T-helper 1 cell treated with Interleukin-12 subunit alpha and Interleukin-12 subunit beta and Interleukin-4 antibody, amounts not matched to agents 30 μg/mL and 1 μg/mL, for 36 hours (primary cell): ENCODE measurements around the gene RALGPS1.
A peak's percentile ranks its signal among the peaks of the same experiment; 100 is the strongest.

ENCODE experiments used
- H3K27ac Mint-ChIP-seq: one replicate; pipeline ENCODE4 v1.8.0; 2021; ENCODE audit warnings: mild to moderate bottlenecking, mixed read lengths
- H3K27me3 Mint-ChIP-seq: one replicate; pipeline ENCODE4 v1.8.0; 2021; ENCODE audit warnings: low read depth, mixed read lengths
- H3K36me3 Mint-ChIP-seq: one replicate; pipeline ENCODE4 v1.8.0; 2021; ENCODE audit warnings: low read depth, mixed read lengths
- H3K4me1 Mint-ChIP-seq: one replicate; pipeline ENCODE4 v1.8.0; 2021; ENCODE audit warnings: low read depth, mixed read lengths
- H3K4me3 Mint-ChIP-seq: one replicate; pipeline ENCODE4 v1.8.0; 2021; ENCODE audit warnings: mild to moderate bottlenecking, moderate library complexity, mixed read lengths
- H3K9me3 Mint-ChIP-seq: one replicate; pipeline ENCODE4 v1.8.0; 2021; ENCODE audit warnings: mixed read lengths

The RALGPS1 gene

DNA sequence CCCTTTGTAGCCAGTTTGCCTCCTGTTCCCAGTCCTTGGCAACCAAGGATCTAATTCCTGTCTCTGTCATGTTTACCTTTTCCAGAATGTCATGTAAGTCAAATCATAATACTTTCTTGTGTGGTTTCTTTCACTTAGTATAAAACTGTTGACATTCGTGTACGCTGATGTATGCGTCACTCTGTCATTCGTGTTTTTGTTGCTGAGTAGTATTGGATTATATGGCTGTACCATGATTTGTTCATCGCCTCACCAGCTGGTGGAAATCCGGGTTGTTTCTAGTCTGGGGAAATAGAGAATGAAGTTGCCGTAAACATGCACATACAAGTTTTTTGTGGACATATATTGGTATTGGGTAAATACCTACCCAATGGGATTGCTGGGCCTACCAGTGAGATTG, 110.5 kb downstream of the RALGPS1 start:
- Mint-ChIP-seq H3K36me3 (peaks cover 3% of the 10 kb centered on the region), H3K4me1 (peaks cover 4% of the 10 kb centered on the region), H3K4me3 (no peak overlapping the region), H3K27ac (no peak overlapping the region), H3K9me3 (no peaks in the 10 kb centered on the region), H3K27me3 (peaks cover 28% of the 10 kb centered on the region)

DNA sequence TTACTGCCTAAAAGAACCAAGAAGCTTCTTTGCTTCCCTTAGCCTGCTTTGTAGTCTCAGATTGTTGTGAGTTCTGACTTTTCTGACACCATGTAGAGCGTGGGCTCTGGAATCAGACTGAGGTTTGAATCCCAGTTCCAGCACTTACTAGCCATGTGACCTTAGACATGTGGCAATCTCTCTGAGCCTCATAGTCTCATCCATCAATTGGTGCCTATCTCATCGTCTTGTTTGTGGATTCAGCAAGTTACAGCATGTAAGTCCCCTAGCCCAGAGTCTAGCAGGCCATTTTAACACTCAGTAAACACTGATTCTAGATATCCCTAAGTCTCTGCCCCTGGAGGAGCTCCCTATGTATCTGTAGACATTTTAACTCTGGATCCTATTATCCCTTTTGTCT, 113.1 kb downstream of the RALGPS1 start:
- H3K4me1 Mint-ChIP-seq: no peaks in the 10 kb centered on the region

DNA sequence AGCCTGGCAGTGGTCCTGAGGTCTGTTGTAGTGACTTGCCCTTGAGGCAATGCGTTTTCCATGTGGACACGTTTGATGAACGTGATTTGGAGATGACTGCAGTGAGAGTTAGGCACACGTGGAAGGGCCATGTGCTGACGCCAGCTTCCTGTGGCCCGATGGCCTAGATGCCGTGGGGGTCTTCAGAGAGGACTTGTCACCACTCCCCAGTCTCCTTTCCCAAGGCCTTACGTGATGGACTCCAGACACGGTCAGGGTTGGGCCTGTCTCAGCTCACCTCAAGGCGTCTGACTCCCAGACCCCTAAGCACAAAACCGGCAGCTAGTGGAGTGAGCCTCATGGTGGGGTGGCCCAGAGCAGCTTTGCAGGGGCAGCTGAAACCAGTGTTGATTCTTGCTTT, 115.0 kb downstream of the RALGPS1 start:
- Mint-ChIP-seq H3K36me3 (peaks cover 3% of the 10 kb centered on the region), H3K4me1 (no peaks in the 10 kb centered on the region), H3K9me3 (no peaks in the 10 kb centered on the region), H3K27ac (no peak overlapping the region), H3K27me3 (peaks cover 9% of the 10 kb centered on the region), H3K4me3 (no peak overlapping the region)

More for the DNA sequence above, 113.1 kb downstream of the RALGPS1 start:
- no peak overlapping the region for H3K27ac Mint-ChIP-seq
- peaks cover 3% of the 10 kb centered on the region for H3K36me3 Mint-ChIP-seq
- H3K27me3 Mint-ChIP-seq: peaks cover 21% of the 10 kb centered on the region
- no peak overlapping the region for H3K4me3 Mint-ChIP-seq
- no peaks in the 10 kb centered on the region for H3K9me3 Mint-ChIP-seq

DNA sequence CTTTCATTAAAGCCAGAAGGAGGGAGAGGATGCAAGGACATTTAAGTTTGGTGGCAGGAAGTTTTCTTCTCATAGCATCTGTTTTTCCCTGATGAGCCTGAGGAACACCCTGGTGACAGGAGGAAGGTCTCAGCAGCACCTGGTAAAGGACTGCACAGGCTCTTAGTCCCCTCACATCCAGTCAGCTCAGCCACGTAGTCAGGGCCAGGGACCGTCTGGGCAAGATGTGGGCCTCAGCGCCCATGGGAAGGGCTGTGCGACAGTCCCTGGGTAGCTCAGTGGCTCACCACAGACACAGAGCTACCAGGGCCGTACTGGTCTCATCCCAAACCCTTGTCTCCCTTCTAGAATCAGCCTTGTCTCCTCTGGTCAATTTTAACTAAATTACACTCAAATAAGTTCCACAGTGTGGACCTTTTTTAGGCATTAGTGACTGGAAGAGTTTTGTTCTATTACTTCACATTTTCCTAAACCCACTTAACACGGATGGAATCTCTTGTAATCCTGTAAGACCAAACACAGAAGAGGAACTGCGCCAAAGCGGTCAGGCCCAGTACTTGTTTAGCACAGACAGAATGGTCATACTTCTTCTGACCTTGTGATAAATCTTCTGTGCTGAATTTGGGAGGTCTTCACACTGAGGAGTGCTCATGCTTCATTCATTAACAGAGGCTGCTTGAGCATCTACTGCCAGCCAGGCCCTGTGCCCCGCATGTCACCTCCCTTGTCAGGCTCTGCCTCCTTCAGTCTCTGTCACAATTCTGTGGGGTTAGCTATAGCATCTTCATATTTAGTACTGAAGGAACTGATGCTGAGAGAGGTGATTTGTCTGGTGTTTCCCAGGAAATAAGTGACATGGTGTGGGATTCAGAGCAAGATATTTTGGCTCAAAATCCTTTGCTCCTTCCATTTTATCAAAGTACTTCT, 116.5 kb downstream of the RALGPS1 start:
- no peaks in the 10 kb centered on the region for H3K9me3 Mint-ChIP-seq
- H3K27ac Mint-ChIP-seq: no peak overlapping the region
- peaks cover 3% of the 10 kb centered on the region for H3K4me1 Mint-ChIP-seq
- H3K4me3 Mint-ChIP-seq: no peak overlapping the region
- peaks cover 3% of the 10 kb centered on the region for H3K27me3 Mint-ChIP-seq
- no peaks in the 10 kb centered on the region for H3K36me3 Mint-ChIP-seq

DNA sequence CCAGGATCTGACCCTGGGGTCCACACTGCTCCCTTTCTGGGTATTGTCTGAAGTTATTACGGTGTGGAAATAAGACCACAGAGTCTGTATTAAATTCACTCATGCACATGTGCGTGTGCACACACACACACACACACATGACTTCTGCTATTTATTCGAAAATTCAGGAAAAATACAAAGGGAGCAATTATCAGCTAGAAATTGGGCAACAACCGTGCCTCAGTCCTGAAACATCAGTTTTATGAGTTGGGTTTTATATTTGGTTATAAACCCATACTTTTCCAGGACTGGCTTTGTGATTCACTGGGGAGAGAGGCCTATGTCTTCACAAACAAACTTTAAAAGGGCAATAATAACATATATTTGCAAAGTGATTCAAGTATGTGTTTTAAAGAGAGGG, 117.7 kb downstream of the RALGPS1 start:
- Mint-ChIP-seq H3K4me3 (no peak overlapping the region), H3K4me1 (peaks cover 3% of the 10 kb centered on the region), H3K27ac (no peak overlapping the region), H3K27me3 (no peaks in the 10 kb centered on the region), H3K9me3 (no peaks in the 10 kb centered on the region), H3K36me3 (no peaks in the 10 kb centered on the region)

DNA sequence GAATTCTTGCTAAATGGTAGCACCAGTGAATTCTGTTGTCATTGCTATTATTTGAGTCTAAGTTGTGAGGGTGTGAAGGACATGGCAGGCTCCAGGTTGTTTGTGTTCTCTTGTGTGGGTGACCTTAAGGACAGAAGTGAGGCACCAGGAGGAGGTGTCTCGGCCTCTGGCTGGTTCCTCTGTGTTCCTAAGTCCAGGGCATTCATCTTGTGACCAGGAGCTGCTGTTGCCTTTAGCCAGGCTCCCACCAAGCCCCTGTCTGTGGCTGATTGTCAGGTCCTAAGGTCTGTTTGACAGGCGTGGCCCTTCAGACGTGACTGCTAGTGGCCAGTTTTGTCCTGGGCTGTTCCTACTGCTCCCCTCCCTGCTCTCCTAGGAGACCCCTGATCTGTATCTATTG, 118.5 kb downstream of the RALGPS1 start:
- Mint-ChIP-seq H3K27ac (no peak overlapping the region), H3K4me1 (peaks cover 3% of the 10 kb centered on the region), H3K9me3 (no peaks in the 10 kb centered on the region), H3K27me3 (no peaks in the 10 kb centered on the region), H3K36me3 (no peaks in the 10 kb centered on the region), H3K4me3 (no peak overlapping the region)

DNA sequence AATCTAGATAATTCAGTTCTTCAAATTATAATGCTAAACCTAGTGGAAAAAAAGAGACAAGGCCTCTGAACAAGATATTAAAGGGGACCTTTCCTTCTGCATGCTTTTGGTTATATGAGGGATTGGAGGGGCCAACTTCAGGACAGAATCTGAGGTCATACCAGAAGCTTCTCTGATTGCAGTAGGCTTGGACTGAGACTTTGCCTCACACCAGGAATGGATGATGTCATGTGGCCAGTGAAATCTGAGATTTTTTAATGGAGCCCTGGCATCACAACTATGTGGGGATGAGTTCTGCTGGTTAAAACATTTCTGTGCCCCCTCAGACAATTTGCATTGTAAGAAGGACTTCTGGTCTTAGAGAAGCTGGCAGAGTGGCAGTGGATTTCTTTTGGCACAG, 119.2 kb downstream of the RALGPS1 start:
- Mint-ChIP-seq H3K27ac (no peak overlapping the region), H3K27me3 (no peaks in the 10 kb centered on the region), H3K36me3 (no peaks in the 10 kb centered on the region), H3K4me3 (no peak overlapping the region), H3K4me1 (peaks cover 3% of the 10 kb centered on the region), H3K9me3 (no peaks in the 10 kb centered on the region)

DNA sequence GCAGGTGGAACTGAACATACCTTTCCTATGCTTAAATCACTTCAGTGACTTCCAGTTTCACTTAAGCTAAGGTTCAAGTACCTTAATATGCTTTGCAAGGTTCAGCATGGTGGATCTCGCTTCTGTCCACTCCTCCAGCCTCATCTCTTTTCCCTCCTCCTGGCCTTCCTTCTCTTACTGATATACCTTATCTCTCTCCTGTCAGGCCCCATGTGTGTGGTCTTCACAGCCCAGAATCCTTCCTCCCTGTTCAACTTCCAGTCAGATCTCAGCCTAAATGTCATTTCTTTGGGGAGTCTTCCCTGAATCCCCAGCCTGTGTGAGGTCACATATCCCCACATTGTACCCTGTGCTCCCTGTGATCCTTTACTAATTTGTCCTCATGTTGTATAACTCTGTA, 120.1 kb downstream of the RALGPS1 start:
- Mint-ChIP-seq H3K4me1 (peaks cover 3% of the 10 kb centered on the region), H3K9me3 (no peaks in the 10 kb centered on the region), H3K27me3 (no peaks in the 10 kb centered on the region), H3K27ac (no peak overlapping the region), H3K4me3 (no peak overlapping the region), H3K36me3 (no peaks in the 10 kb centered on the region)

DNA sequence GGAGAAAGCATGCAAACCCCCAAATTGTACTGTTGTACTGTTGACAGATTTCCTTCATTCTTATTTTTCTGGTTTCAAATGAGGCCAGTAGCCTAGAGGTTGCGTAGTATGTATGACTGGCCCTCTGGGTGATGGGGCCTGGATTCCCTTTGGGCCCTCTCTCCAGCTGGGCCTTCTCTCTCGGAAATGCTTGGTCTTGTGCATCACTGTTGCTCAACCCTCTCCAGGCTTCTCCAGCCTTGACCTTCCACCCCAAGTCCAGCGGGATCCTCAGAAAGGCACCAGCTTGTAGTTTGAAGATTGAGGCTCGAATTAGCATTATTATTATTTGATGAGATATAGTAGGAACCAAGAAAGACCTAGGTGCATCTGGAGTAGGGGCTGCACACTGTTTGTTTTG, 120.8 kb downstream of the RALGPS1 start:
- no peaks in the 10 kb centered on the region for H3K9me3 Mint-ChIP-seq
- H3K36me3 Mint-ChIP-seq: no peaks in the 10 kb centered on the region
- H3K4me1 Mint-ChIP-seq: peaks cover 3% of the 10 kb centered on the region
- no peak overlapping the region for H3K27ac Mint-ChIP-seq
- no peak overlapping the region for H3K4me3 Mint-ChIP-seq
- no peaks in the 10 kb centered on the region for H3K27me3 Mint-ChIP-seq

DNA sequence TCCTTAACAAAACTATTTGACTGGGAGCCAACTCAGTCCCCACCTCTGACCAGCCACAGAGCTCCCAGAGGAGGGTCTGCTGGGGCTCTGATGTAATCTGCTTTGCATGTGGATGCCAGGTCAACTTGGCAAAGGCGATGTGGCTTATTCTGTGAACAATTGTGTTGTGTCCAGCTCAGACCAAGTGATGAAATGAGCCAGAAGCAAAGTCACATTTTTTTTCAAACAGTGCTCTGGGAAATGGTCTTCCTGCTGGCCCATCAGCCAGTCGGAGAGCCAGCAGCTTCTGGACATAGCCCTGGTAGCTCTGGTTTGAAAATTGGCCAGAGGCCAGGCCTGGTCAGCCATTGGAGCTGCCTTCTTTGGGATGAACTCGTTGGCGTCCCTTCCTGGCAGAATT, 121.4 kb downstream of the RALGPS1 start:
- Mint-ChIP-seq H3K27ac (no peak overlapping the region), H3K36me3 (no peaks in the 10 kb centered on the region), H3K4me1 (peaks cover 3% of the 10 kb centered on the region), H3K27me3 (no peaks in the 10 kb centered on the region), H3K4me3 (no peak overlapping the region), H3K9me3 (no peaks in the 10 kb centered on the region)

DNA sequence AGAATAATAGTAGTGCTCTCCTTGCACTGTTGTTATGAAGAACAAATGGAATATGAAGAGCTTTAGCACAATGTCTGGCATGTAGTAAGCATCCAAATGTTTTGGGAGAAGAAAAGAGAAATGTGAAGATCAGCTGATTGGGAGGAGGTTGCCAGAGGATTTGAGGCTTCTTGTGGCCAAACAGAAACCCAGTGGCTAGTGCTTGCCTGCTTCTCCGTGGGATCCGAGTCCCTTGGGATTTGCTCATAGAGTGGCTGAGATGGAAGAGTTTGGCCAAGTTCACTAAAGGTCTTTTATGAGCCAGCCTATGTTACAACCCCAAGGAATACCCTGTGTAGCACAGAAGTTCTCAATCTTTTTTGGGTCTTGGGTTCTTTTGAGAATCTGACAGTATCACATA, 121.9 kb downstream of the RALGPS1 start:
- Mint-ChIP-seq H3K36me3 (no peaks in the 10 kb centered on the region), H3K4me1 (peaks cover 3% of the 10 kb centered on the region), H3K4me3 (no peak overlapping the region)

DNA sequence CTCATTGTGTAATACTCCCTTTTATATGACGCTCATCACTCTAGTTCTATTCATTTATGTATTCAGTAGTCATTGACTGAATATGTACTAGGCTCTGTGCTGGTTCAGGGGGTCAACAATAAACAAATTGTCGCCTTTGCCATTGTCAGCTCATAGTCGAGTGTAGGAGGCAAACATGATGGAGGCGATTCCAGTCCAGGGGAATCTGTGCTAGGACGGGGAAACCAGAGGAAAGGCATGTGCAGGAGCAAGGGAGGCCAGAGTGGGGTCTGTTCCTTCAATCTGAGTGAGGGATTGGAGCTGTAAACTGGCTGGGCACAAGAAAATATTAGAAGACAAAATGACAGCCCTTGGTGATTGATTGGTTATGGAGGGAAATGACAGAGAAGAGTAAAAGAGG, 123.9 kb downstream of the RALGPS1 start:
- no peaks in the 10 kb centered on the region for H3K9me3 Mint-ChIP-seq
- H3K27me3 Mint-ChIP-seq: peaks cover 8% of the 10 kb centered on the region
- H3K36me3 Mint-ChIP-seq: no peaks in the 10 kb centered on the region
- no peak overlapping the region for H3K27ac Mint-ChIP-seq
- H3K4me3 Mint-ChIP-seq: no peak overlapping the region
- H3K4me1 Mint-ChIP-seq: peaks cover 3% of the 10 kb centered on the region

More for the DNA sequence above, 121.9 kb downstream of the RALGPS1 start:
- H3K9me3 Mint-ChIP-seq: no peaks in the 10 kb centered on the region
- H3K27ac Mint-ChIP-seq: no peak overlapping the region
- no peaks in the 10 kb centered on the region for H3K27me3 Mint-ChIP-seq

DNA sequence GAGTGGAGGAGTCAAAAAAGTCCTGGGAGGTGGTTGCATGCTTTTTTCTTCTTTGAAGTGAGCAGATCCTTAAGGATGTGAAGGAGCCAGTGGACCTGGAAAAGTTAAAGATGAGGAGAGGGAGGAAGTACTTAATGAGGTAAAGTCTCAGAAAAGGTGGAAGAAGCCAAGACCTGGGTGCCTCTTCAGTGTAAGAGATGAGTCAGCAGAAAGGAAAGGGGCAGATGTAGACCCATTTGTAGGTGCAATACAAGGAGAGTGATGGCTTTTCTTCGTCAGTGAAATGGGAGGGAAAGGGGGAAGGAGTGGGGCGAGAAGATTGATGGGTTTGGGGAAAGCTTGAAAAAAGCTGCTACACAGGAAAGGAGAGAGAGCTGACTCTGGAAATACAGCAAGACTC, 124.9 kb downstream of the RALGPS1 start:
- peaks cover 12% of the 10 kb centered on the region for H3K27me3 Mint-ChIP-seq
- no peaks in the 10 kb centered on the region for H3K36me3 Mint-ChIP-seq
- no peak overlapping the region for H3K4me3 Mint-ChIP-seq
- no peaks in the 10 kb centered on the region for H3K9me3 Mint-ChIP-seq
- H3K4me1 Mint-ChIP-seq: peaks cover 3% of the 10 kb centered on the region
- H3K27ac Mint-ChIP-seq: no peak overlapping the region

DNA sequence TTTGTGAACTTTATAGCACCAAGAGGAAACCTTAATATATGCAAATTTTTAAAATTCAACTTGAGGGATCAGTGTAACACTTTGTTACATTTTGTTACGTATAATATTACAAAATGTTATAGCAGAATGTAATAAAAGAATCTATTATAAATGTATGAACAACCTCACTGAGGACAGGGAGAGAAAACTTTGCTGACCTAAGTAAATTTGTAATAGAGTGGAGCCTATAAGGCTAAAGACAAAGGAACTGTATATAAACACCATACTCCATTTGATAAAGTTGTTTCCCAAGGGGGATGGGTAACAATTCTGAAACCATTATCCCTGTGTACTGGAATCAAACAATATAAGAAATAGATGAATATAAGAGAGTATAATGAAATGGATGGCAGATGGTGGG, 130.6 kb downstream of the RALGPS1 start:
- Mint-ChIP-seq H3K4me3 (no peak overlapping the region), H3K27ac (no peak overlapping the region), H3K36me3 (peaks cover 3% of the 10 kb centered on the region), H3K4me1 (peaks cover 33% of the 10 kb centered on the region), H3K27me3 (peaks cover 17% of the 10 kb centered on the region), H3K9me3 (no peaks in the 10 kb centered on the region)

DNA sequence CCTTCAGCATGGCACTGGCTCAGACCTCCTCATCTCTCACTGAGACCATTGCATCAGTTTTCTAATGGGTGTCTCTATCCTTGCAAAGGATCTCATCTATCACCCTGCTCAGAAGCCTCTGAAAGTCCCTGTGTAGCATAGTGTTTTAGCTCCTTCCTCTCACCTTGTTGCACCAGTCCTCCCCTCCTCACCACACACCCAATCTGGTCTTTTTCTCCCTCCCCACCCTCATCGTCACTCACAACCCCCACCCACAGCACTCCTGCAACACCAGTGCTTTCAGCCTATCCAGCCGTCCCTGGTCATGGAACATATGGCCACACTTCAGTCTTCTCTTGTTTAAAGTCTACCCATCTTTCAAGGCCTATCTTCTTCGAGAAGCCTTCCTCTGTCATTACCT, 133.4 kb downstream of the RALGPS1 start:
- Mint-ChIP-seq H3K27me3 (peaks cover 14% of the 10 kb centered on the region), H3K36me3 (peaks cover 5% of the 10 kb centered on the region), H3K27ac (peak overlapping the region; percentile 84), H3K4me3 (peak overlapping the region; percentile 21), H3K9me3 (no peaks in the 10 kb centered on the region), H3K4me1 (peaks cover 47% of the 10 kb centered on the region)
